ENCODE measurements around the gene TMCC2. TPM values are rescaled to one million over a fixed set of nuclear protein-coding genes. Genes with fewer than 3 reads are reported as not detected.

Gene TMCC2
- total and polyA plus RNA-seq, 2 experiments from 2014 or later, result 2.6 to 9.9 TPM

DNA sequence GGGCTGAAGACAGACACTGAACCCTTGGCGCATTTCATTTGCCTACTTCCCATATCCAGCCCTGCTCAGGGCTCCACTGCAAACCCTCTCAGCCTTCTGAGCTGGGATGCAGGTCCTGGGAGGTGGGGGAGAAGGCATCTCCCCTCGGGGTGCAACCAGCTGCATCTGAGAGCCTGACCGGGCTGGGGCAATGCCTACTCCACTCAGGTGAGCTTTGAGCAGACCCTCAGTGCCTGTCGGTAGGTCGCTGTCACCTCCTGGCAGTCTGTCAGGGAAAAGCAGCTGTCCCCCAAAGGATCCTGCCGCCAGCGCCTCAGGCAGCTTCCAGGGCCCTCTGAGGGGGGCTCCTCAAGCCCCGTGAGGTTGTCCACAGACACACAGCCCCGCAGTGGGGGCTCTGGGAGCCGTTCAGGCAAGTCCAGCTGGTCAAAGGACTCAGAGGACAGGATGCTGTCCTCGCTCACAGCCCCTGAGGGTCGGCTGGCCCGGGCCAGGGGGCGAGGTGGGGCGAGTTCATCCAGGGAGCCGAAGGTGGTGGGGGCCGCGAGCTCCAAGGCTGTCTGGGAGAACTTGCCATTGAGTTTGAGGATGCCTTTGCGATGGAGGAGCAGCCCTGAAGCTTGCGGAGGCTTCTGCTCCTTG is 75.6 kb downstream of the TMCC2 start:
- no peaks in the 10 kb centered on the region for H4K20me1 ChIP-seq (replicated peaks; ENCODE audit: insufficient read depth)
- peaks cover 28% of the 10 kb centered on the region for H3K36me3 ChIP-seq (ENCODE audit: insufficient read depth)
- H3K9me3 Mint-ChIP-seq, result no peaks in the 10 kb centered on the region
- H3K27me3 ChIP-seq (ENCODE audit: insufficient read depth), result no peaks in the 10 kb centered on the region
- no peak overlapping the region; the same call in 2 of the 3 replicates for H3K4me3 Mint-ChIP-seq
- H3K4me1 ChIP-seq (ENCODE audit: insufficient read depth), result peaks cover 28% of the 10 kb centered on the region
- 0 out of 2 replicates have a peak overlapping the region, but pooled peaks have one; percentile 19 for H3K4me2 ChIP-seq
- H3K27ac ChIP-seq (ENCODE audit: low read depth), result peak overlapping the region; percentile 100
- peaks cover 4% of the 10 kb centered on the region; the same call in 1 of the 2 replicates for H3K79me2 ChIP-seq (replicated peaks; ENCODE audit: insufficient read depth)
- H3K27me3 Mint-ChIP-seq (ENCODE audit: insufficient read depth, low read depth, poor library complexity), result peaks cover 19% of the 10 kb centered on the region
- H3F3A ChIP-seq (replicated peaks; ENCODE audit: low read depth), result peaks cover 12% of the 10 kb centered on the region
- ATAC-seq (no peak), DNase-seq (ENCODE audit: low spot score) (no peak)
- H3K9me2 ChIP-seq (ENCODE audit: insufficient read depth), result no peaks in the 10 kb centered on the region
- no peak overlapping the region for H3K4me3 ChIP-seq
- no peak for TF ChIP-seq REST (IDR thresholded peaks at IDR 0.05; ENCODE audit: unreplicated experiment)
- TF ChIP-seq, protein P1, sequence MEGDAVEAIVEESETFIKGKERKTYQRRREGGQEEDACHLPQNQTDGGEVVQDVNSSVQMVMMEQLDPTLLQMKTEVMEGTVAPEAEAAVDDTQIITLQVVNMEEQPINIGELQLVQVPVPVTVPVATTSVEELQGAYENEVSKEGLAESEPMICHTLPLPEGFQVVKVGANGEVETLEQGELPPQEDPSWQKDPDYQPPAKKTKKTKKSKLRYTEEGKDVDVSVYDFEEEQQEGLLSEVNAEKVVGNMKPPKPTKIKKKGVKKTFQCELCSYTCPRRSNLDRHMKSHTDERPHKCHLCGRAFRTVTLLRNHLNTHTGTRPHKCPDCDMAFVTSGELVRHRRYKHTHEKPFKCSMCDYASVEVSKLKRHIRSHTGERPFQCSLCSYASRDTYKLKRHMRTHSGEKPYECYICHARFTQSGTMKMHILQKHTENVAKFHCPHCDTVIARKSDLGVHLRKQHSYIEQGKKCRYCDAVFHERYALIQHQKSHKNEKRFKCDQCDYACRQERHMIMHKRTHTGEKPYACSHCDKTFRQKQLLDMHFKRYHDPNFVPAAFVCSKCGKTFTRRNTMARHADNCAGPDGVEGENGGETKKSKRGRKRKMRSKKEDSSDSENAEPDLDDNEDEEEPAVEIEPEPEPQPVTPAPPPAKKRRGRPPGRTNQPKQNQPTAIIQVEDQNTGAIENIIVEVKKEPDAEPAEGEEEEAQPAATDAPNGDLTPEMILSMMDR (conservative IDR thresholded peaks at IDR 0.05; ENCODE audit: low read depth in 2 of 2), result 0 out of 4 replicates have a peak, but pooled peaks of 1 of the 2 experiments have one; percentile 22
- H3K27ac Mint-ChIP-seq, result peak overlapping the region; percentile 90
- H3K36me3 Mint-ChIP-seq (ENCODE audit: low read depth), result peaks cover 61% of the 10 kb centered on the region
- peaks cover 40% of the 10 kb centered on the region for H3K4me1 Mint-ChIP-seq
- H2AFZ ChIP-seq, result no peak overlapping the region

DNA sequence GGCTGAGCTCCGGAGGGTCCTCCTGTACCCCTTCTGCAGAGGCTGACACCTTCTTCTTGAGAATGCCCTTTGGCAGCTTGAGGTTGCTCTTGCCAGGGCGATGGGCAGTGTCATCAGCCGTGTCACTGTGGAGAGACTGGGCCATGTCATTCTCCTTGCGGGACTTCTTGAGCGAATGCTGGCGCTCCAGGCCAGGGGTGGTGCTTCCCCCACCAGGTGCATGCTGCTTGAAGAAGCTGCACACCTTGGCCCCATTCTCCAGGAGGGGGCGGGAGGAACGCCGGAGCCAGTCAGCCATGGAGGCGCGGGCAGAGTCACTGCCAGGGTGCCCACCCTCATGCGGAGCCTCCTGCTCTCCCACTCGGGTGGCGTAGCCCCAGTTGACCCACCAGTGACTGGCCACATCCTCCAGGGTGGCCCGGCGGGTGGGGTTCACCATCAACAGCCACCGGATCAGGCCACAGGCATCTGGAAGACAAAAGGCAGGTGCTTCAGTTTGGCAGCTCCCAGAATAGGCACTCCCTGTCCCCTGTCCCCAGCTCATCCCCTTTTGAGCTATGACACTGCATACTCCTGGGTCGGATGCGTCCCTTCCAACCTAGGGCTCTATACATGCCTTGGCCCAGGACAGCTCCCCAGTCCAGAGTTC is 76.4 kb downstream of the TMCC2 start:
- Histone ChIP-seq H3K4me1 (ENCODE audit: insufficient read depth) (peaks cover 25% of the 10 kb centered on the region), H4K20me1 (replicated peaks; ENCODE audit: insufficient read depth) (no peaks in the 10 kb centered on the region), H3K4me2 (no peak overlapping the region), H3K9me2 (ENCODE audit: insufficient read depth) (no peaks in the 10 kb centered on the region), H3K79me2 (replicated peaks; ENCODE audit: insufficient read depth) (peaks cover 4% of the 10 kb centered on the region; the same call in 1 of the 2 replicates), H3K4me3 (no peak overlapping the region), H3K27ac (ENCODE audit: low read depth) (peak overlapping the region; percentile 100; the same call in 1 of the 2 replicates), H3K36me3 (ENCODE audit: insufficient read depth) (peaks cover 29% of the 10 kb centered on the region), H3F3A (replicated peaks; ENCODE audit: low read depth) (peaks cover 12% of the 10 kb centered on the region), H3K27me3 (ENCODE audit: insufficient read depth) (no peaks in the 10 kb centered on the region), H2AFZ (no peak overlapping the region)
- H3K36me3 Mint-ChIP-seq (ENCODE audit: low read depth), result peaks cover 69% of the 10 kb centered on the region
- H3K27ac Mint-ChIP-seq, result peak overlapping the region; percentile 79
- no peaks in the 10 kb centered on the region for H3K9me3 Mint-ChIP-seq
- no peak for DNase-seq (ENCODE audit: low spot score)
- no peak overlapping the region for H3K4me3 Mint-ChIP-seq
- no peak for ATAC-seq
- TF ChIP-seq ZNF331 (CRISPR knock-in tag; IDR thresholded peaks at IDR 0.05; ENCODE audit: low read depth) (no peak), POLR2AphosphoS5 (IDR thresholded peaks at IDR 0.05; ENCODE audit: low read depth) (no peak), JUNB (IDR thresholded peaks at IDR 0.05; ENCODE audit: unreplicated experiment) (no peak), NANOG (IDR thresholded peaks at IDR 0.05; ENCODE audit: borderline replicate concordance) (no peak)
- TF ChIP-seq, protein P1 (conservative IDR thresholded peaks at IDR 0.05; ENCODE audit: low read depth in 2 of 2), result 0 out of 4 replicates have a peak, but pooled peaks of 1 of the 2 experiments have one; percentile 6
- H3K27me3 Mint-ChIP-seq (ENCODE audit: insufficient read depth, low read depth, poor library complexity), result peaks cover 15% of the 10 kb centered on the region
- peaks cover 33% of the 10 kb centered on the region for H3K4me1 Mint-ChIP-seq

Measured in GM23338 (cell line).